Liver (tissue), 9 donors: ENCODE results near the gene NAV2. TPM values are rescaled to one million over a fixed set of nuclear protein-coding genes. Genes with fewer than 3 reads are reported as not detected.

Experiments used
- DNase-seq: peaks from one replicate; pipeline ENCODE4 v3.0.0-alpha.2; 2017; ENCODE audit warnings: low spot score
- H3K27ac ChIP-seq, 2 donors: one replicate each; pipeline ENCODE4 v1.7.0; 2013; ENCODE audit warnings: inconsistent platforms in 2 of 2, low read length in 2 of 2, control low read depth in 1 of 2, low read depth in 1 of 2, mild to moderate bottlenecking in 1 of 2
- H3K27me3 ChIP-seq, 4 donors: one replicate each; pipeline versions ENCODE4 v1.6.1 to v1.7.0; 2013; ENCODE audit warnings: low read length in 3 of 4, inconsistent platforms in 1 of 4, mild to moderate bottlenecking in 1 of 4, moderate library complexity in 1 of 4; ENCODE audit not compliant: control insufficient read depth in 4 of 4, insufficient read depth in 4 of 4
- H3K36me3 ChIP-seq, 4 donors: one replicate each; pipeline versions ENCODE4 v1.6.1 to v1.7.0; 2013; ENCODE audit warnings: low read length in 3 of 4, mild to moderate bottlenecking in 3 of 4, low read depth in 1 of 4, moderate library complexity in 1 of 4; ENCODE audit not compliant: control insufficient read depth in 4 of 4, insufficient read depth in 3 of 4
- H3K4me1 ChIP-seq, 4 donors: one replicate each; pipeline versions ENCODE4 v1.6.1 to v1.7.0; 2013; ENCODE audit warnings: low read length in 3 of 4, mild to moderate bottlenecking in 3 of 4, moderate library complexity in 1 of 4; ENCODE audit not compliant: control insufficient read depth in 4 of 4, insufficient read depth in 4 of 4
- H3K4me3 ChIP-seq, 3 donors: one replicate each; pipeline versions ENCODE4 v1.6.1 to v1.7.0; 2013; ENCODE audit warnings: low read length in 3 of 3, control low read depth in 1 of 3, low read depth in 1 of 3, mild to moderate bottlenecking in 1 of 3
- H3K9ac ChIP-seq, 2 donors: one replicate each; pipeline ENCODE4 v1.7.0; 2013; ENCODE audit warnings: low read length in 2 of 2, mild to moderate bottlenecking in 2 of 2, moderate library complexity in 2 of 2, control low read depth in 1 of 2, low read depth in 1 of 2
- H3K9me3 ChIP-seq, 4 donors: one replicate each; pipeline versions ENCODE4 v1.6.1 to v1.7.0; 2013; ENCODE audit warnings: low read length in 3 of 4; ENCODE audit not compliant: control insufficient read depth in 4 of 4
- EGR1 ChIP-seq, 2 donors: IDR thresholded peaks; 2 replicates each; pipeline ENCODE4 v1.6.1; 2016 to 2018; ENCODE audit warnings: antibody characterized with exemption in 2 of 2, low read depth in 2 of 2
- FOXA1 ChIP-seq: IDR thresholded peaks from 2 replicates; pipeline ENCODE4 v1.6.1; 2016; ENCODE audit warnings: antibody characterized with exemption
- FOXA2 ChIP-seq: IDR thresholded peaks from 2 replicates; pipeline ENCODE4 v1.6.1; 2016; ENCODE audit warnings: antibody characterized with exemption
- HNF4A ChIP-seq, 2 donors: conservative IDR thresholded peaks; 2 replicates each; pipeline ENCODE4 v1.6.1; 2016; ENCODE audit warnings: antibody characterized with exemption in 2 of 2, mild to moderate bottlenecking in 2 of 2
- HNF4G ChIP-seq: IDR thresholded peaks from 2 replicates; pipeline ENCODE4 v1.6.1; 2016; ENCODE audit warnings: antibody characterized with exemption
- JUND ChIP-seq, 2 donors: IDR thresholded peaks; 2 replicates each; pipeline ENCODE4 v1.6.1; 2016; ENCODE audit warnings: antibody characterized with exemption in 2 of 2
- NR2F2 ChIP-seq: IDR thresholded peaks from 2 replicates; pipeline ENCODE4 v1.6.1; 2016; ENCODE audit warnings: antibody characterized with exemption
- RAD21 ChIP-seq, 2 donors: IDR thresholded peaks; 2 replicates each; pipeline ENCODE4 v1.6.1; 2016; ENCODE audit warnings: antibody characterized with exemption in 2 of 2, mild to moderate bottlenecking in 2 of 2
- SP1 ChIP-seq: IDR thresholded peaks from 2 replicates; pipeline ENCODE4 v1.6.1; 2018; ENCODE audit warnings: antibody characterized with exemption, mild to moderate bottlenecking
- TAF1 ChIP-seq: conservative IDR thresholded peaks from 2 replicates; pipeline ENCODE4 v1.6.1; 2016; ENCODE audit warnings: antibody characterized with exemption, mild to moderate bottlenecking
- YY1 ChIP-seq: IDR thresholded peaks from 2 replicates; pipeline ENCODE4 v1.6.1; 2016; ENCODE audit warnings: antibody characterized with exemption, mild to moderate bottlenecking
- WGBS: extraction: QIAGEN DNeasy Blood & Tissue Kit; methylation state at CpG from one replicate; pipeline ENCODE4 v1.1.7; 2013; 5-methylcytosine and 5-hydroxymethylcytosine counted together
- polyA plus RNA-seq, 2 donors: library from polyadenylated mRNA; stranded (reverse) in 1 of 2; unstranded in 1 of 2; fragments of 200-250 nt in 1 of 2; fragments of >200 nt in 1 of 2; fragmentation: Nextera tagmentation in 1 of 2; extraction: Ambion mirVana in 1 of 2; gene quantifications; one replicate each; pipeline versions ENCODE4 v1.2.1 to v1.2.3, GENCODE V29; 2013 to 2015
- total RNA-seq, 2 donors: library from RNA; depleted of rRNA; stranded (reverse); fragments of >200 nt; gene quantifications; one replicate each; pipeline ENCODE4 v1.2.3, GENCODE V29; 2014
- TF ChIP-seq, protein P1 (sequence below): IDR thresholded peaks from 2 replicates; pipeline ENCODE4 v1.6.1; 2016; ENCODE audit warnings: antibody characterized with exemption
- TF ChIP-seq, protein P2 (sequence below): IDR thresholded peaks from 2 replicates; pipeline ENCODE4 v1.6.1; 2016; ENCODE audit warnings: antibody characterized with exemption
- TF ChIP-seq, protein P3 (sequence below): IDR thresholded peaks from 2 replicates; pipeline ENCODE4 v1.6.1; 2016; ENCODE audit warnings: antibody characterized with exemption
- TF ChIP-seq, protein P4 (sequence below): IDR thresholded peaks from 2 replicates; pipeline ENCODE4 v1.6.1; 2016; ENCODE audit warnings: antibody characterized with exemption, mild to moderate bottlenecking
- donor health status: healthy.
- donor health status: healthy.
- donor health status: healthy.
- donor health status: healthy.
- donor health status: healthy.

Gene NAV2
- total and polyA plus RNA-seq, 4 donors: 6.3 to 20.5 (median 11.6) TPM

DNA sequence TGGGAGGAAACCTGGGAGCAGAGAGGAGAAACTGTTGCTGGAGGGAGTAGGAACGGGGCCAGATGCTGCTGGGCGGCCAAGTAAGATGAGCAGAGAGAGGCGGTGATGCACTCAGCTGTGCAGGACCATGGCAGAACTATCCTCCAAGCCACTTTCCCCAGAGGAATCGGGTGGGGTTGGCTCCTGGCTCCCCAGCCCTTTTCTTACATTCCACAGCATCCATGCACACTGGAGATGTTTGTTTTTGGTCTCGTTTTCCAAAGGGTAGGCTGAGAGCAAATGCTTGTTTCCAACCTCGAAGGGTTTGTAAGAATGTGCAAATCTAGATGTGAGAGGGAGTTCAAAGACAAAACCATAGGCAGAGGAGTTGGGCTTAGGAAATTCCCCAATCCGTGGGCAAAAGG, 374.5 kb downstream of the NAV2 start:
- H3K27me3 ChIP-seq: no peaks in the 10 kb centered on the region

DNA sequence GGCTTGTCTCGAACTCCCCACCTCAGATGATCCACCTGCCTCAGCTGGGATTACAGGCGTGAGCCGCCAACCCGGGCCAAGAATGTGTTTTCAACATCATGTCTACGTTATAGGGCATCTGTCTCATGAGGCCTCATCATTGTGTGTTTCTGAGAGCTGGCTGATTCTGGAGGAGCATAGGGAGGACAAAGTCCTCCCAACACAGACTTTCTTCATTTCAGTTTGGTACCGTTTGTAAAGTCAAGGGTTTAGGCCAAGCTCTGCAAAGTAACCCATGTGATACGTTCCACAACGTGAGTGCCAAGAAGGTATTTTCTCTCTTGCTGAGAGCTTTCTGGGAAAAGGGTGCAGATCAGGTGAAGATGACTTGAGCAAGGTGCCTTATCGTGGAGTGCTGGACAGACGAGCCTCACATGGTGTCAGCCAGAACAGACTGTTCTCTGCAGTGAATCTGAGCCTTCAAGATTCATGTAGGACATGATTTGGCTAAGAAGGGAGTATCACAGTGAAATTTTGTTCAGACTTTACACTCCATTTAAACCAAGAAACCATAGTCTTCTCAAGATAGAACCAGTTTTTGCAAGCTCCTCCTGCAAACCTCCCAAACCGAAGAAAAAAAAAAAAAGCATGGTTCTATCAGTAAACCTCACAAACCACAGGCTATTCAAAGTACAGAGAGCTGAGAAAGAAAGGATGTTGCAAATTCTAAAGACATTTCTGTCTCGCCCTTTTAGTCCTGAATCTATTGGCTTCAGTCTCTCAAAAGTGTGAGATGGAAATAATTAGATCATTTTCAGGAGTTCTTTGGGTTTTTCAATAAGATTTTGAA, 376.0 kb downstream of the NAV2 start:
- Histone ChIP-seq H3K36me3 (peaks cover 10 to 55% (median 45%) of the 10 kb centered on the region in 4 donors), H3K4me3 (no peak overlapping the region), H3K27ac (no peak overlapping the region), H3K9ac (no peak overlapping the region), H3K4me1 (peaks cover 0 to 4% (median 0%) of the 10 kb centered on the region in 4 donors), H3K9me3 (no peaks in the 10 kb centered on the region), H3K27me3 (no peaks in the 10 kb centered on the region)
- DNase-seq: no peak
- 85% methylated on average over 12 of the region's 12 CpGs for WGBS
- TF ChIP-seq YY1 (no peak), EGR1 (IDR thresholded peaks at IDR 0.05; ENCODE audit: low read depth in 2 of 2) (no peak), RAD21 (IDR thresholded peaks at IDR 0.05) (no peak), TAF1 (no peak), FOXA1 (no peak), HNF4G (no peak), NR2F2 (no peak), JUND (IDR thresholded peaks at IDR 0.05) (no peak)
- TF ChIP-seq, protein P1, sequence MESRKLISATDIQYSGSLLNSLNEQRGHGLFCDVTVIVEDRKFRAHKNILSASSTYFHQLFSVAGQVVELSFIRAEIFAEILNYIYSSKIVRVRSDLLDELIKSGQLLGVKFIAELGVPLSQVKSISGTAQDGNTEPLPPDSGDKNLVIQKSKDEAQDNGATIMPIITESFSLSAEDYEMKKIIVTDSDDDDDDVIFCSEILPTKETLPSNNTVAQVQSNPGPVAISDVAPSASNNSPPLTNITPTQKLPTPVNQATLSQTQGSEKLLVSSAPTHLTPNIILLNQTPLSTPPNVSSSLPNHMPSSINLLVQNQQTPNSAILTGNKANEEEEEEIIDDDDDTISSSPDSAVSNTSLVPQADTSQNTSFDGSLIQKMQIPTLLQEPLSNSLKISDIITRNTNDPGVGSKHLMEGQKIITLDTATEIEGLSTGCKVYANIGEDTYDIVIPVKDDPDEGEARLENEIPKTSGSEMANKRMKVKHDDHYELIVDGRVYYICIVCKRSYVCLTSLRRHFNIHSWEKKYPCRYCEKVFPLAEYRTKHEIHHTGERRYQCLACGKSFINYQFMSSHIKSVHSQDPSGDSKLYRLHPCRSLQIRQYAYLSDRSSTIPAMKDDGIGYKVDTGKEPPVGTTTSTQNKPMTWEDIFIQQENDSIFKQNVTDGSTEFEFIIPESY: no peak
- TF ChIP-seq, protein P2, sequence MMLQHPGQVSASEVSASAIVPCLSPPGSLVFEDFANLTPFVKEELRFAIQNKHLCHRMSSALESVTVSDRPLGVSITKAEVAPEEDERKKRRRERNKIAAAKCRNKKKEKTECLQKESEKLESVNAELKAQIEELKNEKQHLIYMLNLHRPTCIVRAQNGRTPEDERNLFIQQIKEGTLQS: no peak

More for the DNA sequence above, 374.5 kb downstream of the NAV2 start:
- DNase-seq: no peak
- Histone ChIP-seq H3K9ac (no peak overlapping the region), H3K9me3 (no peaks in the 10 kb centered on the region), H3K4me1 (peaks cover 0 to 4% (median 0%) of the 10 kb centered on the region in 4 donors), H3K36me3 (peaks cover 10 to 54% (median 46%) of the 10 kb centered on the region in 4 donors), H3K4me3 (no peak overlapping the region), H3K27ac (no peak overlapping the region)
- WGBS: 93% methylated on average over 7 of the region's 7 CpGs
- TF ChIP-seq FOXA1: no peak
- TF ChIP-seq EGR1 (IDR thresholded peaks at IDR 0.05; ENCODE audit: low read depth in 2 of 2): no peak
- TF ChIP-seq YY1: no peak
- no peak for TF ChIP-seq HNF4A (conservative IDR thresholded peaks at IDR 0.05)
- TF ChIP-seq, protein P3, sequence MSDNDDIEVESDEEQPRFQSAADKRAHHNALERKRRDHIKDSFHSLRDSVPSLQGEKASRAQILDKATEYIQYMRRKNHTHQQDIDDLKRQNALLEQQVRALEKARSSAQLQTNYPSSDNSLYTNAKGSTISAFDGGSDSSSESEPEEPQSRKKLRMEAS: no peak
- no peak for TF ChIP-seq FOXA2
- TF ChIP-seq NR2F2: no peak

DNA sequence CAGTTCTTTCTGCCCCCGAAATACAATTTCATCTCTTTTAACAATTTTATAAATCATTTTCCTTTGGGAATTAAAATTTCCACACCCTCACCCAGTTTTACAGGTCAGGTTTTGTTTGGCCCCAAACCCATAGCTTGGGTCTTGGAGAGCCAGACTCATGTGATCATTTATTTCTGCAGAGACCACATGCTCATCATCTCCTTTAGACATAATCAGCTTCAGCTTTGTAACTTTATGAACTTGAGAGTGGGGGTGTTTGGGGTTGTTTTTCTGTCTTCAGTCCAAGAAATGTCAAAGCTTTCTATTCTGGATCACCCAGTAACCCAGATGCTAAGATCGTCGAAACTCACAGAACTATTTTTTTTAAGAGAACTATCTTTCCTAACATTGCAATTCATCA, 376.7 kb downstream of the NAV2 start:
- no peak for DNase-seq
- Histone ChIP-seq H3K36me3 (peaks cover 10 to 55% (median 45%) of the 10 kb centered on the region in 4 donors), H3K4me3 (no peak overlapping the region), H3K27ac (no peak overlapping the region), H3K9me3 (no peaks in the 10 kb centered on the region), H3K4me1 (peaks cover 0 to 4% (median 0%) of the 10 kb centered on the region in 4 donors), H3K27me3 (no peaks in the 10 kb centered on the region), H3K9ac (no peak overlapping the region)
- 78% methylated on average over 3 of the region's 3 CpGs for WGBS
- TF ChIP-seq YY1: no peak
- no peak for TF ChIP-seq EGR1 (IDR thresholded peaks at IDR 0.05; ENCODE audit: low read depth in 2 of 2)
- no peak for TF ChIP-seq SP1
- TF ChIP-seq, protein P4, sequence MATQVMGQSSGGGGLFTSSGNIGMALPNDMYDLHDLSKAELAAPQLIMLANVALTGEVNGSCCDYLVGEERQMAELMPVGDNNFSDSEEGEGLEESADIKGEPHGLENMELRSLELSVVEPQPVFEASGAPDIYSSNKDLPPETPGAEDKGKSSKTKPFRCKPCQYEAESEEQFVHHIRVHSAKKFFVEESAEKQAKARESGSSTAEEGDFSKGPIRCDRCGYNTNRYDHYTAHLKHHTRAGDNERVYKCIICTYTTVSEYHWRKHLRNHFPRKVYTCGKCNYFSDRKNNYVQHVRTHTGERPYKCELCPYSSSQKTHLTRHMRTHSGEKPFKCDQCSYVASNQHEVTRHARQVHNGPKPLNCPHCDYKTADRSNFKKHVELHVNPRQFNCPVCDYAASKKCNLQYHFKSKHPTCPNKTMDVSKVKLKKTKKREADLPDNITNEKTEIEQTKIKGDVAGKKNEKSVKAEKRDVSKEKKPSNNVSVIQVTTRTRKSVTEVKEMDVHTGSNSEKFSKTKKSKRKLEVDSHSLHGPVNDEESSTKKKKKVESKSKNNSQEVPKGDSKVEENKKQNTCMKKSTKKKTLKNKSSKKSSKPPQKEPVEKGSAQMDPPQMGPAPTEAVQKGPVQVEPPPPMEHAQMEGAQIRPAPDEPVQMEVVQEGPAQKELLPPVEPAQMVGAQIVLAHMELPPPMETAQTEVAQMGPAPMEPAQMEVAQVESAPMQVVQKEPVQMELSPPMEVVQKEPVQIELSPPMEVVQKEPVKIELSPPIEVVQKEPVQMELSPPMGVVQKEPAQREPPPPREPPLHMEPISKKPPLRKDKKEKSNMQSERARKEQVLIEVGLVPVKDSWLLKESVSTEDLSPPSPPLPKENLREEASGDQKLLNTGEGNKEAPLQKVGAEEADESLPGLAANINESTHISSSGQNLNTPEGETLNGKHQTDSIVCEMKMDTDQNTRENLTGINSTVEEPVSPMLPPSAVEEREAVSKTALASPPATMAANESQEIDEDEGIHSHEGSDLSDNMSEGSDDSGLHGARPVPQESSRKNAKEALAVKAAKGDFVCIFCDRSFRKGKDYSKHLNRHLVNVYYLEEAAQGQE: no peak
- TF ChIP-seq, protein P2: no peak
- no peak for TF ChIP-seq TAF1
- TF ChIP-seq, protein P1: no peak
- TF ChIP-seq HNF4A (conservative IDR thresholded peaks at IDR 0.05): no peak
